Measurements from ENCODE around the gene CAPNS1. TPM values are rescaled to one million over a fixed set of nuclear protein-coding genes. Genes with fewer than 3 reads are reported as not detected.

The CAPNS1 gene
- 1,613 to 2,236 TPM (median 2,124 TPM) in 5 replicates for total RNA-seq (2022; extraction: Qiagen RNA extraction)

GRCh38 chr19:36139473-36140303 is at the start of gene CAPNS1:
CAPNS1 (plus strand) TSS chr19:36140066; CDS start chr19:36141012, 946 bp downstream.

GRCh38 chr19:36110487-36111199 is 29.2 kb upstream of the CAPNS1 start, which contains the start of gene OVOL3:
OVOL3 (plus strand) TSS chr19:36111143; CDS start chr19:36111203, 60 bp downstream.

GRCh38 chr19:36114721-36115452 is 25.0 kb upstream of the CAPNS1 start, which contains the start of gene POLR2I:
POLR2I (minus strand) TSS chr19:36114875; CDS start chr19:36114856, 19 bp downstream.

DNA sequence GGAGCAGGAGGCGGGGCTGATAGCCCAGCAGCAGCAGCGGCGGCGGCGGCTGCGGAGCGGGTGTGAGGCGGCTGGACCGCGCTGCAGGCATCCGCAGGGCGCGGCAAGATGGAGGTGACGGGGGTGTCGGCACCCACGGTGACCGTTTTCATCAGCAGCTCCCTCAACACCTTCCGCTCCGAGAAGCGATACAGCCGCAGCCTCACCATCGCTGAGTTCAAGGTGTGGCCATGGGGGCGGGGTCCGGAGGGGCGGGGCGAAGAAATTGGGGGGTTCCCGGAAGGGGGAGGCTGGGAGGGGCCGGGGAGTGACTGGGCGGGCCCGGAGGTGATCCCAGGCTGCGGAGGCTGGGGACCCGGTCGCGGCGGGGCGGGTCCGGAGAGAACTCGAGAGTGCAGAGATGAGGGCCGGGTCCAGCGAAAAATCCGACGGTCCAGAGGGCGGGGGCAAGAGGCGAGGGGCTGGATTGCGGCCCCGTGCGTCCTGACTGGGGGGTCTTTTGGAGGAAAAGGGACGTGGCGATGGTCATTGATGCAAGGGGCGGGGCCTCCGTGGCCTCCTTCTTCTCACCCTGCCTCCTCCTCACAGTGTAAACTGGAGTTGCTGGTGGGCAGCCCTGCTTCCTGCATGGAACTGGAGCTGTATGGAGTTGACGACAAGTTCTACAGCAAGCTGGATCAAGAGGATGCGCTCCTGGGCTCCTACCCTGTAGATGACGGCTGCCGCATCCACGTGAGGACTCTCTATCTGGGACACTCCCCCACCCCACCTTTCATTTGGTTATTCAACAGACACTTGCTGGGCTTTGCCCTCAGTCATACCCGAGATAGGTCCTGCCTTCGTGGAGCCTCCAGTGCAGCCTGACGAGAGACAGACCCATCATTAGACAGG is 24.2 kb upstream of the CAPNS1 start, which contains the start of gene TBCB:
Gene TBCB, plus strand, starts transcription at position 16 of the 891 bp plus-strand sequence. Its CDS starts 93 bp downstream, at position 109.

GRCh38 chr19:36152352-36153091 is 12.7 kb downstream of the CAPNS1 start, which contains the start of gene COX7A1:
COX7A1 (minus strand) TSS chr19:36152447; CDS start chr19:36152407, 40 bp downstream.

Other genes starting within 250 kb of the CAPNS1 start
- gene NFKBID, start 239.5 kb upstream of the CAPNS1 start, total RNA-seq (2022; extraction: Qiagen RNA extraction) = 5.5 to 7.7 TPM (median 6.2 TPM) in 5 replicates
- 0.30 to 0.45 TPM (median 0.35 TPM) in 5 replicates for gene HCST, start 237.5 kb upstream of the CAPNS1 start, total RNA-seq (2022; extraction: Qiagen RNA extraction)
- not detected in 5 replicates for gene TYROBP, start 231.8 kb upstream of the CAPNS1 start, total RNA-seq (2022; extraction: Qiagen RNA extraction)
- 12.9 to 23.3 TPM (median 21.0 TPM) in 5 replicates for gene LRFN3, start 203.7 kb upstream of the CAPNS1 start, total RNA-seq (2022; extraction: Qiagen RNA extraction)
- 28.4 to 51.5 TPM (median 47.8 TPM) in 5 replicates for gene SDHAF1, start 144.9 kb upstream of the CAPNS1 start, total RNA-seq (2022; extraction: Qiagen RNA extraction)
- 0.11 to 0.28 TPM (median 0.15 TPM) in 5 replicates for gene SYNE4, start 131.3 kb upstream of the CAPNS1 start, total RNA-seq (2022; extraction: Qiagen RNA extraction)
- gene ALKBH6, start 125.9 kb upstream of the CAPNS1 start, total RNA-seq (2022; extraction: Qiagen RNA extraction) = 21.2 to 31.5 TPM (median 22.9 TPM) in 5 replicates
- gene CLIP3, start 107.2 kb upstream of the CAPNS1 start, total RNA-seq (2022; extraction: Qiagen RNA extraction) = 0.72 to 1.3 TPM (median 0.84 TPM) in 5 replicates
- 4.9 to 8.1 TPM (median 6.5 TPM) in 5 replicates for gene THAP8, start 85.8 kb upstream of the CAPNS1 start, total RNA-seq (2022; extraction: Qiagen RNA extraction)
- 19.3 to 30.3 TPM (median 26.1 TPM) in 5 replicates for gene WDR62, start 85.2 kb upstream of the CAPNS1 start, total RNA-seq (2022; extraction: Qiagen RNA extraction)
- gene OVOL3, start 28.9 kb upstream of the CAPNS1 start, total RNA-seq (2022; extraction: Qiagen RNA extraction) = 0.29 to 0.78 TPM (median 0.41 TPM) in 4 of 5 replicates, not detected in the other
- 235 to 264 TPM (median 260 TPM) in 5 replicates for gene POLR2I, start 25.2 kb upstream of the CAPNS1 start, total RNA-seq (2022; extraction: Qiagen RNA extraction)
- 470 to 583 TPM (median 556 TPM) in 5 replicates for gene TBCB, start 24.6 kb upstream of the CAPNS1 start, total RNA-seq (2022; extraction: Qiagen RNA extraction)
- gene COX7A1, start 12.4 kb downstream of the CAPNS1 start, total RNA-seq (2022; extraction: Qiagen RNA extraction) = not detected in 5 replicates
- 3.9 to 5.2 TPM (median 4.3 TPM) in 5 replicates for gene ZNF565, start 74.6 kb downstream of the CAPNS1 start, total RNA-seq (2022; extraction: Qiagen RNA extraction)
- 105 to 154 TPM (median 113 TPM) in 5 replicates for gene ZNF146, start 75.0 kb downstream of the CAPNS1 start, total RNA-seq (2022; extraction: Qiagen RNA extraction)
- gene ZFP14, start 239.1 kb downstream of the CAPNS1 start, total RNA-seq (2022; extraction: Qiagen RNA extraction) = 1.4 to 2.6 TPM (median 2.3 TPM) in 5 replicates

All from A549 treated with Mapracorat at 1 μM for 4 hours (cell line).